MCF 10A (cell line): ENCODE data around the gene C19orf73. TPM values are rescaled to one million over a fixed set of nuclear protein-coding genes. Genes with fewer than 3 reads are reported as not detected.

Experiments
- BruUV-seq: library from RNA; stranded (reverse); fragments of 400-500 nt; replicated peaks from 2 replicates; lab custom pipeline; 2021; lab: Mats Ljungman, UMichigan
- CTCF ChIA-PET: fragments of 300-600 bp; sonication (Branson Sonifier 250); formaldehyde crosslinking; extraction: SDS; loops from one replicate; lab custom pipeline; 2021; ENCODE audit warnings: antibody characterized with exemption, inconsistent platforms; lab: Yijun Ruan, JAX
- POLR2A ChIA-PET: fragments of 300-600, 350-650 bp; sonication (Branson Sonifier 250); formaldehyde crosslinking; extraction: SDS; loops from one replicate; lab custom pipeline; 2020; ENCODE audit warnings: antibody characterized with exemption, inconsistent platforms; lab: Yijun Ruan, JAX
- DNase-seq: peaks from one replicate; pipeline ENCODE4 v3.0.0-alpha.2; 2018; ENCODE audit not compliant: unreplicated experiment
- H3K27ac Mint-ChIP-seq: one replicate; pipeline ENCODE4 v1.8.0; 2022; ENCODE audit warnings: mild to moderate bottlenecking, low read depth, mixed read lengths; ENCODE audit not compliant: unreplicated experiment
- H3K27me3 Mint-ChIP-seq: one replicate; pipeline ENCODE4 v1.8.0; 2022; ENCODE audit warnings: mixed read lengths; ENCODE audit not compliant: insufficient read depth, unreplicated experiment
- H3K36me3 Mint-ChIP-seq: one replicate; pipeline ENCODE4 v1.8.0; 2022; ENCODE audit warnings: mild to moderate bottlenecking, moderate library complexity, mixed read lengths; ENCODE audit not compliant: insufficient read depth, unreplicated experiment
- H3K4me1 Mint-ChIP-seq: one replicate; pipeline ENCODE4 v1.8.0; 2022; ENCODE audit warnings: mixed read lengths; ENCODE audit not compliant: insufficient read depth, unreplicated experiment
- H3K4me3 Mint-ChIP-seq: one replicate; pipeline ENCODE4 v1.8.0; 2022; ENCODE audit warnings: mild to moderate bottlenecking, moderate library complexity, mixed read lengths; ENCODE audit not compliant: unreplicated experiment
- H3K9me3 Mint-ChIP-seq: one replicate; pipeline ENCODE4 v1.8.0; 2022; ENCODE audit warnings: mixed read lengths; ENCODE audit not compliant: unreplicated experiment
- CTCF ChIP-seq: fragments of 200-600 bp; IDR thresholded peaks from one replicate; pipeline ENCODE4 v1.8.0; 2022; ENCODE audit warnings: antibody characterized with exemption, mild to moderate bottlenecking; ENCODE audit not compliant: unreplicated experiment
- intact Hi-C: fragments of 100-400 bp; cut with micrococcal nuclease; formaldehyde crosslinking; loops from 2 replicates; pipeline ENCODE4 v1.14.1; 2022
- total RNA-seq: library from RNA; stranded (reverse); gene quantifications from 2 replicates; pipeline ENCODE4 v1.2.3, GENCODE V29; 2022

Gene C19orf73
- total RNA-seq, 1 experiment from 2014 or later, result 3.2 TPM

GRCh38 chr19:49071860-49072547 is 46.9 kb downstream of the C19orf73 start:
- Mint-ChIP-seq H3K27me3 (peaks cover 24% of the 10 kb centered on the region), H3K36me3 (peaks cover 6% of the 10 kb centered on the region), H3K27ac (no peak overlapping the region), H3K4me1 (peaks cover 20% of the 10 kb centered on the region), H3K4me3 (no peak overlapping the region), H3K9me3 (no peaks in the 10 kb centered on the region)
- BruUV-seq, result no TSS peak
- TF ChIP-seq CTCF, result no peak
- POLR2A ChIA-PET, result interaction anchor here (1.4 kb wide), 1 partner anchor 10 kb away, joined by 3 read pairs; no protein-coding TSS in a partner anchor
- CTCF ChIA-PET, result no interaction called here
- no peak for DNase-seq
- intact Hi-C loops, result no loop called here

- intact Hi-C loops, result no loop called here
- Mint-ChIP-seq H3K27me3 (peaks cover 40% of the 10 kb centered on the region), H3K4me3 (no peak overlapping the region), H3K9me3 (no peaks in the 10 kb centered on the region), H3K4me1 (peaks cover 23% of the 10 kb centered on the region), H3K27ac (no peak overlapping the region), H3K36me3 (peaks cover 11% of the 10 kb centered on the region)
- no TSS peak for BruUV-seq
- ChIA-PET POLR2A (interaction anchor here (1.4 to 2.4 kb wide), 2 partner anchors 12 to 77 kb away, joined by 3 to 6 read pairs; partner anchors contain the start of genes GYS1 and RUVBL2), CTCF (interaction anchor here (1.1 to 2.1 kb wide), 2 partner anchors 12 to 28 kb away, joined by 3 to 7 read pairs; no protein-coding TSS in a partner anchor)
- TF ChIP-seq CTCF, result no peak
- no peak for DNase-seq
These were observed 48.5 kb downstream of the C19orf73 start for GRCh38 chr19:49070416-49070815.

- ChIA-PET POLR2A (interaction anchor here (1.0 to 2.4 kb wide), 2 partner anchors 13 to 75 kb away, joined by 3 to 6 read pairs; partner anchors contain the start of genes GYS1 and RUVBL2), CTCF (interaction anchor here (0.6 to 2.1 kb wide), 5 partner anchors 29 to 157 kb away, joined by 3 to 7 read pairs (median 3); no protein-coding TSS in a partner anchor)
- intact Hi-C loops, result no loop called here
- peaks cover 13% of the 10 kb centered on the region for H3K36me3 Mint-ChIP-seq
- no peaks in the 10 kb centered on the region for H3K9me3 Mint-ChIP-seq
- no peak for TF ChIP-seq CTCF
- no TSS peak for BruUV-seq
- H3K27me3 Mint-ChIP-seq, result peaks cover 42% of the 10 kb centered on the region
- no peak for DNase-seq
- peaks cover 17% of the 10 kb centered on the region for H3K4me1 Mint-ChIP-seq
- no peak overlapping the region for H3K27ac Mint-ChIP-seq
- no peak overlapping the region for H3K4me3 Mint-ChIP-seq
These were observed 49.9 kb downstream of the C19orf73 start for GRCh38 chr19:49069026-49069425.

Other genes with a start within 250 kb of the C19orf73 start
- 207 and 248 TPM in 2 replicates for gene PPP1R15A, start 246.7 kb downstream of the C19orf73 start, total RNA-seq
- gene TULP2, start 220.4 kb downstream of the C19orf73 start, total RNA-seq, result not detected in 2 replicates
- gene NUCB1, start 218.8 kb downstream of the C19orf73 start, total RNA-seq, result 61.4 and 76.8 TPM in 2 replicates
- gene DHDH, start 185.4 kb downstream of the C19orf73 start, total RNA-seq, result not detected in 2 replicates
- 130 and 152 TPM in 2 replicates for gene BAX, start 164.3 kb downstream of the C19orf73 start, total RNA-seq
- gene FTL, start 153.8 kb downstream of the C19orf73 start, total RNA-seq, result 275 and 390 TPM in 2 replicates
- 29.7 and 42.7 TPM in 2 replicates for gene GYS1, start 125.8 kb downstream of the C19orf73 start, total RNA-seq
- 126 and 156 TPM in 2 replicates for gene RUVBL2, start 125.3 kb downstream of the C19orf73 start, total RNA-seq
- gene LHB, start 102.1 kb downstream of the C19orf73 start, total RNA-seq, result not detected in 2 replicates
- not detected in 2 replicates for gene CGB3, start 94.8 kb downstream of the C19orf73 start, total RNA-seq
- not detected in 2 replicates for gene CGB2, start 87.3 kb downstream of the C19orf73 start, total RNA-seq
- gene CGB1, start 82.2 kb downstream of the C19orf73 start, total RNA-seq, result not detected in 2 replicates
- not detected in 2 replicates for gene CGB5, start 75.3 kb downstream of the C19orf73 start, total RNA-seq
- 1.3 TPM in 1 of 2 replicates, not detected in the other for gene CGB8, start 70.0 kb downstream of the C19orf73 start, total RNA-seq
- 2.3 and 2.5 TPM in 2 replicates for gene CGB7, start 61.4 kb downstream of the C19orf73 start, total RNA-seq
- 6.0 and 7.8 TPM in 2 replicates for gene NTF4, start 54.3 kb downstream of the C19orf73 start, total RNA-seq
- not detected in 2 replicates for gene KCNA7, start 46.4 kb downstream of the C19orf73 start, total RNA-seq
- 199 and 200 TPM in 2 replicates for gene SNRNP70, start 33.7 kb downstream of the C19orf73 start, total RNA-seq
- gene LIN7B, start 4.8 kb downstream of the C19orf73 start, total RNA-seq, result 2.6 and 3.2 TPM in 2 replicates
- gene PPFIA3, start 401 bp upstream of the C19orf73 start, total RNA-seq, result 6.7 and 8.0 TPM in 2 replicates
- not detected in 2 replicates for gene HRC, start 36.3 kb upstream of the C19orf73 start, total RNA-seq
- 21.2 and 21.4 TPM in 2 replicates for gene TRPM4, start 38.6 kb upstream of the C19orf73 start, total RNA-seq
- gene SLC6A16, start 206.0 kb upstream of the C19orf73 start, total RNA-seq, result 0.39 TPM in 1 of 2 replicates, not detected in the other
- gene CD37, start 216.3 kb upstream of the C19orf73 start, total RNA-seq, result not detected in 2 replicates
- 3.5 and 6.2 TPM in 2 replicates for gene TEAD2, start 243.3 kb upstream of the C19orf73 start, total RNA-seq
- 0.56 TPM in 1 of 2 replicates, not detected in the other for gene DKKL1, start 244.7 kb upstream of the C19orf73 start, total RNA-seq